ENCODE results near the gene RAB40B.

The RAB40B gene

DNA sequence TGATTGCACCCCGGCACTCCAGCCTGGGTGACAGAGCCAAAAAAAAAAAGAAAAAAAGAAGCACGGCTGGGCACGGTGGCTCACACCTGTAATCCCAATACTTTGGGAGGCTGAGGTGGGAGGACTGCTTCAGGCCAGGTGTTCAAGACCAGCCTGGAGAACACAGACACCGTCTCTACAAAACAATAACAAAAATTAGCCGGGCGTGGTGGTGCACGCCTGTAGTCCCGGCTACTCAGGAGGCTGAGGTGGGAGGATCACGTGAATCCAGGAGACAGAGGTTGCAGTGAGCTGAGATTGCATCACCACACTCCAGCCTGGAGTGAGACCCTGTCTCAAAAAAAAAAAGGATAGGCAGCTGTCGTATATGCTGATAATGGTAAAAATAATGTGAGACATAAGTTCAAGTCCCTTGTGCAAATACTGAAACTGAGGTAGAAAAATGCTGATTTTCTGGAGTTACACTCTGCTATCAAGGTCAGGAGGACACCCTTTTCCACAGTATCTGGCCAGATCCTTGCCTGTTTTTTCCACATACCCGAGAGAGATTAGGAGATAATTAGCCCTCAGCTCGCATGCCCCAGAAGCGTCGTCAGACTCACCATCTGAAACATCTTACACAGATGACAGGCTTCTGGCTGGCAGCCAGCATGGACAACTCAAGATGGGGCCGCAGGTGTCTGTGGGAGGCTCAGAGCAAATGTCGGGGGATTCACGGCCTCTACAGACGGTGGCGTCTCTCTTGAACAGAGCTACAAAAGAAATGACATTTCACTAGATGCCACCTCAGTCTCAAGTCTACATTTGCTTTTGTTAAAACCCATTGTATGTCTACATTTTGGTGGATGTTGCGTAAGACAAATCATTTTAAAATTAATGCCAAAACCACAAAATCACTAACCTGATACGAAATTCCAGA lies 87.1 kb downstream of the RAB40B start:
- H2AFZ ChIP-seq (ENCODE audit: low read length): no peak overlapping the region
- no peak for DNase-seq
- TF ChIP-seq EZH2 (optimal IDR thresholded peaks at IDR 0.05; ENCODE audit: low read depth, low read length) (no peak), EZH2phosphoT487 (IDR thresholded peaks at IDR 0.05; ENCODE audit: low read length) (no peak), CTCF (IDR thresholded peaks at IDR 0.05; ENCODE audit: low read length) (no peak)
- H3K4me1 ChIP-seq (ENCODE audit: low read length): no peaks in the 10 kb centered on the region
- no peaks in the 10 kb centered on the region for H3K27me3 ChIP-seq (replicated peaks; ENCODE audit: insufficient read depth, low read length)
- H3K9me3 ChIP-seq (replicated peaks; ENCODE audit: insufficient read depth, low read length): no peaks in the 10 kb centered on the region
- H3K9me2 ChIP-seq (replicated peaks; ENCODE audit: insufficient read depth, low read length): no peaks in the 10 kb centered on the region
- no peak overlapping the region for H3K4me3 ChIP-seq (ENCODE audit: low read length)
- no peaks in the 10 kb centered on the region for H4K20me1 ChIP-seq (ENCODE audit: insufficient read depth, low read length)
- peaks cover 14% of the 10 kb centered on the region; the same call in 1 of the 2 replicates for H3F3A ChIP-seq (ENCODE audit: insufficient read depth, low read length)
- no peak overlapping the region for H3K9ac ChIP-seq (ENCODE audit: low read length)
- H3K36me3 ChIP-seq (replicated peaks; ENCODE audit: insufficient read depth, low read length): no peaks in the 10 kb centered on the region
- no peaks in the 10 kb centered on the region for H3K79me2 ChIP-seq (ENCODE audit: low read length)
- no peak overlapping the region for H3K4me2 ChIP-seq (ENCODE audit: low read depth, low read length)
- H3K27ac ChIP-seq (ENCODE audit: low read length): no peak overlapping the region

- no peak overlapping the region for H3K4me2 ChIP-seq (ENCODE audit: low read depth, low read length)
- no peak overlapping the region for H3K9ac ChIP-seq (ENCODE audit: low read length)
- H3K27me3 ChIP-seq (replicated peaks; ENCODE audit: insufficient read depth, low read length): no peaks in the 10 kb centered on the region
- H3K27ac ChIP-seq (ENCODE audit: low read length): no peak overlapping the region
- no peaks in the 10 kb centered on the region for H3K79me2 ChIP-seq (ENCODE audit: low read length)
- no peaks in the 10 kb centered on the region for H3K4me1 ChIP-seq (ENCODE audit: low read length)
- DNase-seq: no peak
- H3F3A ChIP-seq (ENCODE audit: insufficient read depth, low read length): peaks cover 14% of the 10 kb centered on the region; the same call in 1 of the 2 replicates
- TF ChIP-seq EZH2phosphoT487 (IDR thresholded peaks at IDR 0.05; ENCODE audit: low read length): no peak
- no peak for TF ChIP-seq EZH2 (optimal IDR thresholded peaks at IDR 0.05; ENCODE audit: low read depth, low read length)
- no peak for TF ChIP-seq CTCF (IDR thresholded peaks at IDR 0.05; ENCODE audit: low read length)
- H4K20me1 ChIP-seq (ENCODE audit: insufficient read depth, low read length): no peaks in the 10 kb centered on the region
- H3K4me3 ChIP-seq (ENCODE audit: low read length): no peak overlapping the region
- no peak overlapping the region for H2AFZ ChIP-seq (ENCODE audit: low read length)
- no peaks in the 10 kb centered on the region for H3K36me3 ChIP-seq (replicated peaks; ENCODE audit: insufficient read depth, low read length)
- H3K9me3 ChIP-seq (replicated peaks; ENCODE audit: insufficient read depth, low read length): no peaks in the 10 kb centered on the region
- H3K9me2 ChIP-seq (replicated peaks; ENCODE audit: insufficient read depth, low read length): no peaks in the 10 kb centered on the region
These were observed 88.8 kb downstream of the RAB40B start for GRCh38 chr17:82609655-82610054.

- Histone ChIP-seq H3K9me3 (replicated peaks; ENCODE audit: insufficient read depth, low read length) (no peaks in the 10 kb centered on the region), H4K20me1 (ENCODE audit: insufficient read depth, low read length) (no peaks in the 10 kb centered on the region), H3K27ac (ENCODE audit: low read length) (no peak overlapping the region), H2AFZ (ENCODE audit: low read length) (no peak overlapping the region), H3K36me3 (replicated peaks; ENCODE audit: insufficient read depth, low read length) (no peaks in the 10 kb centered on the region), H3F3A (ENCODE audit: insufficient read depth, low read length) (peaks cover 14% of the 10 kb centered on the region; the same call in 1 of the 2 replicates), H3K4me1 (ENCODE audit: low read length) (no peaks in the 10 kb centered on the region), H3K9ac (ENCODE audit: low read length) (no peak overlapping the region), H3K27me3 (replicated peaks; ENCODE audit: insufficient read depth, low read length) (no peaks in the 10 kb centered on the region), H3K4me3 (ENCODE audit: low read length) (no peak overlapping the region), H3K4me2 (ENCODE audit: low read depth, low read length) (no peak overlapping the region), H3K9me2 (replicated peaks; ENCODE audit: insufficient read depth, low read length) (no peaks in the 10 kb centered on the region), H3K79me2 (ENCODE audit: low read length) (no peaks in the 10 kb centered on the region)
- DNase-seq: no peak
- no peak for TF ChIP-seq EZH2 (optimal IDR thresholded peaks at IDR 0.05; ENCODE audit: low read depth, low read length)
- TF ChIP-seq EZH2phosphoT487 (IDR thresholded peaks at IDR 0.05; ENCODE audit: low read length): no peak
- no peak for TF ChIP-seq CTCF (IDR thresholded peaks at IDR 0.05; ENCODE audit: low read length)
These were observed 89.7 kb downstream of the RAB40B start for GRCh38 chr17:82608816-82609215.
